Nephron (organoid): Measurements from ENCODE around the gene TOLLIP.

ENCODE experiments used
- H3K27ac Mint-ChIP-seq, 3 experiments: 2 replicates each; pipeline ENCODE4 v1.8.0; 2020; ENCODE audit warnings: mixed read lengths in 3 of 3, mild to moderate bottlenecking in 2 of 3, moderate library complexity in 1 of 3
- H3K27me3 Mint-ChIP-seq: 2 replicates; pipeline ENCODE4 v1.8.0; 2021; ENCODE audit warnings: low read depth, mild to moderate bottlenecking, moderate library complexity, mixed read lengths
- H3K36me3 Mint-ChIP-seq: 2 replicates; pipeline ENCODE4 v1.8.0; 2020; ENCODE audit warnings: low read depth, mixed read lengths
- H3K4me1 Mint-ChIP-seq: 2 replicates; pipeline ENCODE4 v1.8.0; 2020; ENCODE audit warnings: mixed read lengths
- H3K4me3 Mint-ChIP-seq, 3 experiments: 2 replicates each; pipeline ENCODE4 v1.8.0; 2020; ENCODE audit warnings: mild to moderate bottlenecking in 3 of 3, mixed read lengths in 3 of 3, moderate library complexity in 2 of 3
- H3K9me3 Mint-ChIP-seq: 2 replicates; pipeline ENCODE4 v1.8.0; 2020; ENCODE audit warnings: mixed read lengths
- TF ChIP-seq, protein P1 (sequence below), 3 experiments: fragments of 200-600 bp; sonication (generic); IDR thresholded peaks; one replicate each; pipeline ENCODE4 v1.5.0; 2021; ENCODE audit warnings: antibody characterized with exemption in 3 of 3; ENCODE audit not compliant: unreplicated experiment in 3 of 3

TOLLIP gene

DNA sequence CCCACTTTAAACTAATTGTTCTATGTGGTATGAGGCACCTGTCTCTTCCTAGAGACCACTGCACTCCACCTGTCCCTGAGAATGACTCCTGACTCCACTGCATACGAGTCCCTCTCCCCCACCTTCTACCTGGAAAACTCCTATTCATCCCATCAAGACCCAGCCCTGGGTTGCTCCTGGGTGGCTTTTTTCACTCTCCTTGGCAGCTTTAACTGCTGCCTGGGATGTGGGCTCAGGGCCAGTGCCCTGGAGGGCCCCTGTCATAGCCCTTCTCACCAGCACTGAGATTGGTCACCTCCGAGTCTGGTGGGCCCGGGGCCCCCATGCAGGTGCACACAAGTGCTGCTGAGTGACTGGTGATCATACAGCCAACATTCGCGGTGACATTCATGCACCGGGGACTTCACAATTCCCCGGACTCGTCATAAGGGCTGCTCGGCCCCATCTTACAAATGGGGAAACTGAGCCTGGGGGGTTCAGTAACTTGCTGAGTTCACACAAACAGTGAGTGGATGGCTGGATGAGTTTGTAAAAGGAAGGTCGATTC lies 25.9 kb upstream of the TOLLIP start:
- no peaks in the 10 kb centered on the region for H3K36me3 Mint-ChIP-seq
- H3K4me1 Mint-ChIP-seq, result peaks cover 15% of the 10 kb centered on the region
- TF ChIP-seq, protein P1, sequence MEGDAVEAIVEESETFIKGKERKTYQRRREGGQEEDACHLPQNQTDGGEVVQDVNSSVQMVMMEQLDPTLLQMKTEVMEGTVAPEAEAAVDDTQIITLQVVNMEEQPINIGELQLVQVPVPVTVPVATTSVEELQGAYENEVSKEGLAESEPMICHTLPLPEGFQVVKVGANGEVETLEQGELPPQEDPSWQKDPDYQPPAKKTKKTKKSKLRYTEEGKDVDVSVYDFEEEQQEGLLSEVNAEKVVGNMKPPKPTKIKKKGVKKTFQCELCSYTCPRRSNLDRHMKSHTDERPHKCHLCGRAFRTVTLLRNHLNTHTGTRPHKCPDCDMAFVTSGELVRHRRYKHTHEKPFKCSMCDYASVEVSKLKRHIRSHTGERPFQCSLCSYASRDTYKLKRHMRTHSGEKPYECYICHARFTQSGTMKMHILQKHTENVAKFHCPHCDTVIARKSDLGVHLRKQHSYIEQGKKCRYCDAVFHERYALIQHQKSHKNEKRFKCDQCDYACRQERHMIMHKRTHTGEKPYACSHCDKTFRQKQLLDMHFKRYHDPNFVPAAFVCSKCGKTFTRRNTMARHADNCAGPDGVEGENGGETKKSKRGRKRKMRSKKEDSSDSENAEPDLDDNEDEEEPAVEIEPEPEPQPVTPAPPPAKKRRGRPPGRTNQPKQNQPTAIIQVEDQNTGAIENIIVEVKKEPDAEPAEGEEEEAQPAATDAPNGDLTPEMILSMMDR (IDR thresholded peaks at IDR 0.05; ENCODE audit: unreplicated experiment in 3 of 3), result no peak
- H3K4me3 Mint-ChIP-seq, result peak overlapping the region; percentile 68 to 78 (median 69)
- H3K27ac Mint-ChIP-seq, result peak overlapping the region in 1 of 3 experiments; percentile 31
- peaks cover 33% of the 10 kb centered on the region for H3K27me3 Mint-ChIP-seq
- H3K9me3 Mint-ChIP-seq, result peaks cover 20% of the 10 kb centered on the region

DNA sequence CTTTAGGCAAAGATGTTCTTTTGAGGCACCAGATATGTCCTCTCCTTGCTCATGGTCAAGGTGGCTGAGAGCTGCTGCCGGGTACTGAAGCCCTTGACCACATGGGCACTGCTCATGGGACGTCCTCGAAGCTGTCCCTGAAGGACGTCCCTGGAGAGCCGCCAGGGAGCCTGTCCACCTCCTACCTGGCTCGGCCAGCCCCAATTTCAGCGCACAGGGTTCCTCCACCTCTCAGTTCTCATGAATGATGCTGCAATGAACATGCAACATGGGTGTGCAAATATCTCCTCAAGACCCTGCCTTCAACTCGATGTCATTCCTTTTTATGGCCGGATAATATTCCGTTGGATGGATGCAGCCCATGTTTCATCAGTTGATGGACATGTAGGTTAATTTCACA lies 24.4 kb upstream of the TOLLIP start:
- Mint-ChIP-seq H3K27me3 (peaks cover 33% of the 10 kb centered on the region), H3K36me3 (no peaks in the 10 kb centered on the region), H3K4me1 (peaks cover 15% of the 10 kb centered on the region), H3K9me3 (peaks cover 21% of the 10 kb centered on the region), H3K27ac (no peak overlapping the region), H3K4me3 (no peak overlapping the region)
- TF ChIP-seq, protein P1 (IDR thresholded peaks at IDR 0.05; ENCODE audit: unreplicated experiment in 3 of 3), result no peak

DNA sequence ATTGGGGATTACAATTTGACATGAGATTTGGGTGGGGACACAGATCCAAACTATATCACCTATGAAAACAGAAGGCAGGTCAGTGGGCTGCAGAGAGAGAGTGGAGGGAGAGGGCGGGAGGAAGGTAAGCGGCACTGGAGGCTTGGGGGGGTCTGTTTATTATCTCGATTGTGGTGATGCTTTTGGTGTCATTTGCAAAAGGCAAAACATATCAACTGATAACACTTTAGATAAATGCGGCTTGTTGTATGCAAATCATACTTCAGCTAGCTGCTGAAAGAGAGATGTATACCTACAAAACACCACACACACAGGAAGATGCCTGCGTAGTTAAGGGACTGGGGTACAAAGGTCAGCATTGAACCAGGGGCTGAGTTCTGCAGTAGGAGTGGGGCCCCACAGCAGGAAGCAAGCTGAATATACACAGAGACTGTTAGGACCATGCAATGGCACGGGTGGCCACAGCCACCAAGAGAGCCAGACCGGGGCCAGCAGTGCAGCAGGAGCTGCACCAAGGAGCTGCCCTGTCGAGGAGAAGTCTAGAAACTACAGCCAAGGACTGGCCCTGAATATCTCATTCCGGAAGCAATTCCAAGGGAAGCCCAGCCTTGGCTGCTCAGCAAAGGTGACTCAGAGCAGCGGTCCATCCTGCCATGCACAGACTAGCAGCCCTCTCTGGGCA lies 23.8 kb upstream of the TOLLIP start:
- peaks cover 22% of the 10 kb centered on the region for H3K9me3 Mint-ChIP-seq
- H3K27ac Mint-ChIP-seq, result no peak overlapping the region
- no peaks in the 10 kb centered on the region for H3K36me3 Mint-ChIP-seq
- peak overlapping the region in 2 of 3 experiments; percentile 32 to 34 for H3K4me3 Mint-ChIP-seq
- peaks cover 15% of the 10 kb centered on the region for H3K4me1 Mint-ChIP-seq
- TF ChIP-seq, protein P1 (IDR thresholded peaks at IDR 0.05; ENCODE audit: unreplicated experiment in 3 of 3), result no peak
- peaks cover 33% of the 10 kb centered on the region for H3K27me3 Mint-ChIP-seq

DNA sequence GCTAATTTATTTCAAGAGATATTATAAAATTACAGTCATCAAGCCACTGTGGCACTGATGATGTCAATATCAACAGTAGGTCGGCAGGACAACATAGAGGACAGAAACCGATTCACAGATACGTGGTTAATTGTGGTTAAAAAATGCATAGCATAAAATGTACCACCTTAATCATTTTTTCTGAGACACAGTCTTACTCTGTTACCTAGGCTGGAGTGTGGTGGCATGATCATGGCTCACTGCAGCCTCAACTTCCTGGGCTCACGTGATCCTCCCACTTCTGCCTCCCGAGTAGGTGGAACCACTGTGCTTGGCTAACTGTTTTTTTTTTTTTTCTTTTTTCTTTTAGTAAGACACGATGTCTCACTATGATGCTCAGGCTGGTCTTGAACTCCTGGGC lies 21.0 kb upstream of the TOLLIP start:
- H3K4me3 Mint-ChIP-seq, result no peak overlapping the region
- TF ChIP-seq, protein P1 (IDR thresholded peaks at IDR 0.05; ENCODE audit: unreplicated experiment in 3 of 3), result no peak
- H3K27me3 Mint-ChIP-seq, result peaks cover 36% of the 10 kb centered on the region
- no peaks in the 10 kb centered on the region for H3K36me3 Mint-ChIP-seq
- no peak overlapping the region for H3K27ac Mint-ChIP-seq
- peaks cover 5% of the 10 kb centered on the region for H3K4me1 Mint-ChIP-seq
- H3K9me3 Mint-ChIP-seq, result peaks cover 36% of the 10 kb centered on the region

DNA sequence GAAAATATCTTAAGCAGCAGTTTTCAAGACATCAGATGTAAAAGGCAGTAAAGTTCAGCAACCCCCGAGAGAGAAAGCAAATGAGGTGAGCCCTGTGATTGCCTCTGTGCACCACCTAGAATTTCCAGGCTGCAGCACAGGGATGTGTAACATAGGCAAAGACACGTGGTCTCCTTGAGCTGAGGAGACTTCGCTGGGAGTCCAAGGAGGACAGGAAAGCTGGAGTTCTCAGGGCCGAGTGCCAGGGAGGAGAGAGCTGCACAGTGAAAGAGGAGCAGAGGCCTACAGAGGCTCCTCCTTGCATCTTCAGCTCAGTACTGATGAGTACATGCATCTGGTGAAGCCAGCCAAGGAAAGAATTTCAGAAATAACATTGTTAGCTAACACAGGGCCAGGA lies 17.6 kb upstream of the TOLLIP start:
- Mint-ChIP-seq H3K27me3 (peaks cover 37% of the 10 kb centered on the region), H3K36me3 (no peaks in the 10 kb centered on the region), H3K27ac (no peak overlapping the region), H3K9me3 (peaks cover 27% of the 10 kb centered on the region), H3K4me3 (no peak overlapping the region), H3K4me1 (no peaks in the 10 kb centered on the region)
- TF ChIP-seq, protein P1 (IDR thresholded peaks at IDR 0.05; ENCODE audit: unreplicated experiment in 3 of 3), result no peak
